ENCODE measurements around the gene CALML6.

GRCh38 chr1:1942753-1943656 is 27.9 kb downstream of the CALML6 start:
- TF ChIP-seq POLR2AphosphoS5 (IDR thresholded peaks at IDR 0.05; ENCODE audit: low read depth, low read length) = no peak
- no peak for TF ChIP-seq POLR2A (IDR thresholded peaks at IDR 0.05; ENCODE audit: low read depth, low read length)
- TF ChIP-seq TAF1 (IDR thresholded peaks at IDR 0.05; ENCODE audit: borderline replicate concordance, low read depth, low read length) = no peak
